Esophagus squamous epithelium (tissue), 4 donors: Measurements from ENCODE around the gene PGP.

Source experiments
- CTCF ChIP-seq, 6 experiments: fragments of 450-650 bp in 4 of 6; fragments of 200-600 bp in 2 of 6; sonication (generic) in 2 of 6; IDR thresholded peaks; one replicate each; pipeline ENCODE4 v1.5.1; 2016 to 2019; ENCODE audit warnings: antibody characterized with exemption in 6 of 6, mild to moderate bottlenecking in 4 of 6, moderate library complexity in 4 of 6
- POLR2A ChIP-seq, 4 donors: fragments of 450-650 bp; IDR thresholded peaks; one replicate each; pipeline ENCODE4 v1.6.1; 2017; ENCODE audit warnings: antibody characterized with exemption in 4 of 4, mild to moderate bottlenecking in 4 of 4, moderate library complexity in 3 of 4

DNA sequence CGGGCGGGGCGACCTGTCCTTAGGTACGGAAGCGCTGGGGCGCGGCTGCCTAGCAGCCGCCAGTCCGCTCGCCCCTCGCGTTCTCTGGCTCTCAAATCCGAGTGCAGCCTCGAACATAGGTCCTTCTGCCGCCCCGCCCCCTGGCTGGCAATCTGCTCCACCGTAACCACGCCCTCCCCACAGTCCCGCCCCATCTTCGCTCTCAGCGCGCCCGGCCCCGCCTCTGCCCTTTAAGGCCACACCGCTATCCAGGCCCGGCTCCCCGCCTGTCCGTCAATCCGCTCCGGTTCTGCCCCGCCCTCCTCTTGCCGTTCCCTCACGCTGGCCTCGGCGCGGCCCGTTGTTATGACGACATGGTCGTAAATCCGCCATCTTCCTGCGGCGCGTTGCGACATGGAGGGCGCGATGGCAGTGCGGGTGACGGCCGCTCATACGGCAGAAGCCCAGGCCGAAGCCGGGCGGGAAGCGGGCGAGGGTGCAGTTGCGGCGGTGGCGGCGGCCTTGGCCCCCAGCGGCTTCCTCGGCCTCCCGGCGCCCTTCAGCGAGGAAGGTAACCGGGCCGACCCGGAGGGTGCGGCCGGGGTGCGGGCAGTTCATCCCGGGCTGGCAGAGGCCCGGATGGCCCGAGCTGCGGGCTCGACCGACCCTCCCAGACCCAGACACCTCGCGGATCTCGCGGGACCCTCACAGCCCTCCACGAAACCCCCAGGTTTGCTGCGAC is 8.7 kb upstream of the PGP start, which contains the start of gene E4F1:
- TF ChIP-seq CTCF (IDR thresholded peaks at IDR 0.05) = peak in 4 of 6 experiments; percentile 9 to 60 (median 34)
- peak in 3 of 4 donors; percentile 82 to 93 (median 93) for TF ChIP-seq POLR2A (IDR thresholded peaks at IDR 0.05)
